AG09319 (cell line): ENCODE measurements around the gene HSD17B4.
A peak's percentile ranks its signal among the peaks of the same experiment; 100 is the strongest.
"Not testable (repeated sequence)": the region's sequence is repeated elsewhere in the genome, so short reads cannot be mapped to it uniquely, and the experiment has no call there.

Experiments used
- DNase-seq: peaks from one replicate; pipeline ENCODE4 v3.0.0-alpha.2; 2010; ENCODE audit warnings: low read depth; ENCODE audit errors: extremely low read depth
- CTCF ChIP-seq: IDR thresholded peaks from 2 replicates; pipeline ENCODE4 v1.5.1; 2011; ENCODE audit warnings: low read depth, mild to moderate bottlenecking, inconsistent platforms, low read length, moderate library complexity

HSD17B4 gene

GRCh38 chr5:119411361-119412278, 40.7 kb upstream of the HSD17B4 start:
- peak; percentile 72 for TF ChIP-seq CTCF
- DNase-seq = no peak

- TF ChIP-seq CTCF = no peak
- no peak for DNase-seq
These were observed 39.7 kb upstream of the HSD17B4 start for GRCh38 chr5:119412279-119413227.

GRCh38 chr5:119414124-119414734, 38.1 kb upstream of the HSD17B4 start:
- not testable (repeated sequence) for DNase-seq

- peak; percentile 92 for DNase-seq
- TF ChIP-seq CTCF = no peak
These were observed 34.2 kb upstream of the HSD17B4 start for GRCh38 chr5:119417891-119418605.

- DNase-seq = no peak
- TF ChIP-seq CTCF = no peak
These were observed 33.6 kb upstream of the HSD17B4 start for GRCh38 chr5:119418606-119419100.

GRCh38 chr5:119420169-119420568, 32.1 kb upstream of the HSD17B4 start:
- DNase-seq = no peak
- TF ChIP-seq CTCF = no peak

GRCh38 chr5:119426057-119426456, 26.2 kb upstream of the HSD17B4 start:
- DNase-seq = no peak
- no peak for TF ChIP-seq CTCF
